OCI-LY7 (cell line): ENCODE data around the gene CORO1C. TPM values are rescaled to one million over a fixed set of nuclear protein-coding genes. Genes with fewer than 3 reads are reported as not detected.

Experiments used
- BruUV-seq: library from RNA; stranded (reverse); fragments of 400-500 nt; replicated peaks from 2 replicates; lab custom pipeline; 2021; lab: Mats Ljungman, UMichigan
- CTCF ChIA-PET: fragments of 300-600 bp; sonication (Branson Sonifier 250); formaldehyde crosslinking; loops from one replicate; lab custom pipeline; 2022; ENCODE audit warnings: antibody characterized with exemption; ENCODE audit not compliant: unreplicated experiment; lab: Charles Lee
- POLR2A ChIA-PET: fragments of 300-600 bp; sonication (Branson Sonifier 250); formaldehyde crosslinking; loops from one replicate; lab custom pipeline; 2022; ENCODE audit warnings: antibody characterized with exemption; lab: Charles Lee
- DNase-seq: peaks from one replicate; pipeline ENCODE4 v3.0.0-alpha.2; 2015; ENCODE audit warnings: low spot score
- H2AFZ ChIP-seq: fragments of 200-600 bp; sonication (generic), shearing (Covaris generic); 2 replicates; pipeline ENCODE4 v1.6.1; 2014; ENCODE audit warnings: mild to moderate bottlenecking, antibody characterized with exemption, low read length, moderate library complexity
- H3K27ac ChIP-seq: fragments of 200-600 bp; sonication (generic); 2 replicates; pipeline ENCODE4 v1.5.1; 2014; ENCODE audit warnings: mixed run types, low read depth, mild to moderate bottlenecking, moderate library complexity, low read length, inconsistent platforms; ENCODE audit not compliant: poor library complexity, severe bottlenecking
- H3K36me3 ChIP-seq: fragments of 200-600 bp; sonication (generic); 2 replicates; pipeline ENCODE4 v1.6.1; 2014; ENCODE audit warnings: mild to moderate bottlenecking, antibody characterized with exemption, low read length, moderate library complexity, mixed read lengths; ENCODE audit not compliant: insufficient read depth
- H3K4me1 ChIP-seq: fragments of 200-600 bp; sonication (generic); 2 replicates; pipeline ENCODE4 v1.5.1; 2014; ENCODE audit warnings: mild to moderate bottlenecking, low read length; ENCODE audit not compliant: insufficient read depth, poor library complexity, severe bottlenecking
- H3K4me2 ChIP-seq: fragments of 200-600 bp; sonication (generic); 2 replicates; pipeline ENCODE4 v1.6.1; 2014; ENCODE audit warnings: mild to moderate bottlenecking, low read length
- H3K4me3 ChIP-seq: fragments of 200-600 bp; sonication (generic); 2 replicates; pipeline ENCODE4 v1.5.1; 2014; ENCODE audit warnings: mild to moderate bottlenecking, low read depth, low read length; ENCODE audit not compliant: poor library complexity, severe bottlenecking
- H3K79me2 ChIP-seq: fragments of 200-600 bp; sonication (generic); 2 replicates; pipeline ENCODE4 v1.6.1; 2016; ENCODE audit warnings: low read depth, mild to moderate bottlenecking, low read length, moderate library complexity, mixed read lengths; ENCODE audit not compliant: insufficient read depth
- H3K9me2 ChIP-seq: fragments of 200-600 bp; sonication (generic); 2 replicates; pipeline ENCODE4 v1.6.1; 2016; ENCODE audit warnings: mild to moderate bottlenecking, low read length, mixed read lengths; ENCODE audit not compliant: insufficient read depth
- H3K9me3 ChIP-seq: fragments of 200-600 bp; sonication (generic); 2 replicates; pipeline ENCODE4 v1.6.1; 2014; ENCODE audit warnings: mild to moderate bottlenecking, mixed run types, low read length, mixed read lengths
- H4K20me1 ChIP-seq: fragments of 200-600 bp; sonication (generic); 2 replicates; pipeline ENCODE4 v1.6.1; 2014; ENCODE audit warnings: mild to moderate bottlenecking, antibody characterized with exemption, low read length, moderate library complexity, mixed read lengths; ENCODE audit not compliant: insufficient read depth
- EZH2phosphoT487 ChIP-seq: fragments of 200-600 bp; sonication (generic); IDR thresholded peaks from 2 replicates; pipeline ENCODE4 v1.6.1; 2018; ENCODE audit warnings: low read depth, borderline replicate concordance, mild to moderate bottlenecking, mixed run types, antibody characterized with exemption, low read length, moderate library complexity, mixed read lengths
- intact Hi-C: fragments of 100-400 bp; cut with micrococcal nuclease; formaldehyde crosslinking; loops from one replicate; pipeline ENCODE4 v1.10.0; 2022; ENCODE audit not compliant: unreplicated experiment
- total RNA-seq, 2 experiments: library from RNA; depleted of rRNA in 1 of 2; stranded (reverse); fragments of >200 nt in 1 of 2; shearing (Covaris generic) in 1 of 2; gene quantifications; 2 replicates each; pipeline ENCODE4 v1.2.3, GENCODE V29; 2014 to 2022
- TF ChIP-seq, protein P1 (sequence below): fragments of 200-600 bp; sonication (generic); conservative IDR thresholded peaks from 2 replicates; pipeline ENCODE4 v1.5.1; 2014; ENCODE audit warnings: mild to moderate bottlenecking, antibody characterized with exemption, low read length, moderate library complexity, mixed read lengths

The CORO1C gene
- total RNA-seq, 2 experiments from 2014 or later = 74.7 to 148 TPM

DNA sequence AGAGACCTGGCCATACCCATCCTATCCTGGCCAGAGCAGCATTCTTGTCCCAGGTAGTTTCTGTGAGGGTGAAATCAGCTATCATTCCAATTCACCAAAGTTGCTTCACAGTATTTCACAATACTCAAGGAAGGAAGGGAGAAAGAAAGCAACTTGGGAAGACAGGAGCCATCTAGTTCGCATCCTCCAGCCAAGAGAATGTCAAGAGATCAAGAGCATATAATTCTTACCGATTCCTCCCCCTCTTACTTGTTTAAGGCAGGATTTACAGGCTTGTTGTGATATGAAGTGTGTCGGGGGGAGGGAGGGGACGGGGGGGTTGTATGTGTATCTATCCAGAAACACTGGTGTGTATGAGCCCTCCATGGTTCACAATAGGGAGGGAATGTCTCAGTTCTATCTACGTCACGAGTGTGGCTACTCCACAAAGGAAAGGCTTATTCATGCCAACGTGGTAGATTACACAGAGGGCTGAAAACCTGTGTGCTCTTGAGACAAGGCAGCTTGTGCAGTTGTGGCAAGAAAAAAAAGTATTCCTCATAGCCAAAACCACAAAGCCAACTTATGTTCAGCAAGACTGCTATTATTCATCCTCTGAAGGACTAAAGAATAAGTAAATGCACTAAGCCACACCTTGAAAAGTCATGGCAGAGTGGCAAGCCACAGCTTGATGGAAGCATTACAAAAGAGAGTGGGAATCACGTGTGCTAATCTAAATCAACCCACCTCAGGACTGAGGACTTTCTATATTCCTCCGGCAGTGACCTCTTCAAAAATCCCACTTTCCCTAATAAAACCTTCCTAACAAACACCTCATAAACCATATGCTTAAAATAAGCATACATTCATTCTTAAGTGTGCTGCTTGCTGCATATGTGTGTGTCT is 35.0 kb downstream of the CORO1C start:
- Histone ChIP-seq H3K4me2 (no peak overlapping the region), H3K36me3 (peaks cover 73% of the 10 kb centered on the region), H3K4me1 (peaks cover 13% of the 10 kb centered on the region), H3K9me3 (no peaks in the 10 kb centered on the region), H3K4me3 (no peak overlapping the region), H3K9me2 (no peaks in the 10 kb centered on the region), H3K27ac (no peak overlapping the region), H2AFZ (no peak overlapping the region), H4K20me1 (no peaks in the 10 kb centered on the region), H3K79me2 (peaks cover 12% of the 10 kb centered on the region; the same call in 1 of the 2 replicates)
- intact Hi-C loops = no loop called here
- ChIA-PET CTCF (interaction anchor here (0.6 kb wide), 1 partner anchor 34 kb away, joined by 24 read pairs; no protein-coding TSS in a partner anchor), POLR2A (interaction anchor here (0.5 to 2.6 kb wide), 8 partner anchors 8 to 55 kb away, joined by 3 to 9 read pairs (median 5); no protein-coding TSS in a partner anchor)
- TF ChIP-seq EZH2phosphoT487 = no peak
- TF ChIP-seq, protein P1, sequence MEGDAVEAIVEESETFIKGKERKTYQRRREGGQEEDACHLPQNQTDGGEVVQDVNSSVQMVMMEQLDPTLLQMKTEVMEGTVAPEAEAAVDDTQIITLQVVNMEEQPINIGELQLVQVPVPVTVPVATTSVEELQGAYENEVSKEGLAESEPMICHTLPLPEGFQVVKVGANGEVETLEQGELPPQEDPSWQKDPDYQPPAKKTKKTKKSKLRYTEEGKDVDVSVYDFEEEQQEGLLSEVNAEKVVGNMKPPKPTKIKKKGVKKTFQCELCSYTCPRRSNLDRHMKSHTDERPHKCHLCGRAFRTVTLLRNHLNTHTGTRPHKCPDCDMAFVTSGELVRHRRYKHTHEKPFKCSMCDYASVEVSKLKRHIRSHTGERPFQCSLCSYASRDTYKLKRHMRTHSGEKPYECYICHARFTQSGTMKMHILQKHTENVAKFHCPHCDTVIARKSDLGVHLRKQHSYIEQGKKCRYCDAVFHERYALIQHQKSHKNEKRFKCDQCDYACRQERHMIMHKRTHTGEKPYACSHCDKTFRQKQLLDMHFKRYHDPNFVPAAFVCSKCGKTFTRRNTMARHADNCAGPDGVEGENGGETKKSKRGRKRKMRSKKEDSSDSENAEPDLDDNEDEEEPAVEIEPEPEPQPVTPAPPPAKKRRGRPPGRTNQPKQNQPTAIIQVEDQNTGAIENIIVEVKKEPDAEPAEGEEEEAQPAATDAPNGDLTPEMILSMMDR = no peak
- BruUV-seq = no TSS peak
- no peak for DNase-seq

- Histone ChIP-seq H3K9me2 (no peaks in the 10 kb centered on the region), H2AFZ (no peak overlapping the region), H4K20me1 (no peaks in the 10 kb centered on the region), H3K36me3 (peaks cover 58% of the 10 kb centered on the region), H3K4me1 (peaks cover 28% of the 10 kb centered on the region), H3K4me2 (no peak overlapping the region), H3K4me3 (no peak overlapping the region), H3K79me2 (peaks cover 24% of the 10 kb centered on the region; the same call in 1 of the 2 replicates), H3K9me3 (no peaks in the 10 kb centered on the region), H3K27ac (no peak overlapping the region)
- intact Hi-C loops = no loop called here
- ChIA-PET POLR2A (interaction anchor here (0.7 to 1.8 kb wide), 4 partner anchors 10 to 124 kb away, joined by 3 to 5 read pairs (median 4); no protein-coding TSS in a partner anchor), CTCF (no interaction called here)
- DNase-seq = no peak
- BruUV-seq = no TSS peak
- TF ChIP-seq EZH2phosphoT487 = no peak
- TF ChIP-seq, protein P1 = no peak
Observed at GRCh38 chr12:108694812-108695278, 36.5 kb downstream of the CORO1C start.
